Tongue (tissue), 2 donors: Measurements from ENCODE around the gene HDAC4. TPM values are rescaled to one million over a fixed set of nuclear protein-coding genes. Genes with fewer than 3 reads are reported as not detected.

Source experiments
- DNase-seq: peaks from one replicate; pipeline ENCODE4 v3.0.0-alpha.2; 2015
- total RNA-seq: library from RNA; depleted of rRNA; stranded (reverse); fragments of >200 nt; gene quantifications from one replicate; pipeline ENCODE4 v1.2.3, GENCODE V29; 2014

Gene HDAC4
- total RNA-seq, 1 donor from 2014 or later: 34.2 TPM

DNA sequence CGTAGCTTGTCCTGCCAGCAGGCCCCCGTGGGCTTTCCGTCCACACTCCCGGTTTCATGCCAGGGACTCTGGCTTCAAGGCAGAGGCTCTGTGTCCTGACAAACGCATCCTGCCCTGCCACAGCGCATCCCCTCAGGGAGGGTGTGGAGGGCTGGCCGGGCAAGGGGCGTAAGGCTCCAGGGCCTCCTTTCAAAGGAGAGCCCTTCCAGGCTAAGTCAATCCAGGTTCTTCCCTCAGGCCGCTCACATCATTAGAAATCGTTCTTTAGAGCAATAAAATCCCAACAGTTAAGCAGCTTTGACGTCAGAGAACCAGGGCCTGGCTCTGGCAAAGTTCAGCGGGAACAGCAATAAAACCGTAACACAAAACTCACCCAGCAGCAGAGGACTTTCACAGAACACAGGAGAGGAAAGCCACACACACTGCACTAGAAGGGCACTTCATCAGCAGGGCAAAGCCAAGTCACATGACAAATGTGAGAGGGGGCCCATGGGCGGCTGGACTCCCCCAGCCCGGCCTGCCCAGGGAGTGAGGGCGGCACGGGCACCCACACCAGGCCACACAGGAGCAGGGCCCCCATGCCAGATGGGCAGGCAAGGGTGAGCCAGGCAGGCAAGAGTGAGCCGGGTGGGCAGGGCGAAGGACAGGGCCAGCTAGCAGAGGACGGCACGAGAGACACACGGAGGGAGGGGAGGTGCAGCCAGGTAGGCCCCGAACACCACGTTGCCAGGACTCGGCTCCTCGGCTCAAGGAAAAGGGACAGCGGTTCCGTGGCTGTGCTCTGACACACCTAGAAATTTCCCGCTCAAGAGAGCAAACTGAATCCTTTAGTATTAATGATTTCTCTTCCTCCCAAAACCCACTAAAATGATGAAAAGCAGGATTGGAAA, 52.0 kb downstream of the HDAC4 start:
- DNase-seq: peak; percentile 21

DNA sequence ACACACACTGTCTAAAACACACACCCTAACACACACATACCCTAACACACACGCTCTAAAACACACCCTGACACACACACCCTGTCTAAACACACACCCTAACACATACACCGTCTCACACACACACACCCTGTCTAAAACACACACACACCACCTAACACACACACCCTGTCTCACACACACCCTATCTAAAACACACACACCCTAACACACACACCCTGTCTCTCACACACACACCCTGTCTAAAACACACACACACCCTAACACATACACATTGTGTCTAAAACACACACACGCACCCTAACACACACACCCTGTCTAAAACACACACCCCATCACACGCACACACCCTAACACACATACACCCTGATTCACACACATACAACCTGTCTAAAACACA, 54.1 kb downstream of the HDAC4 start:
- DNase-seq: no peak

DNA sequence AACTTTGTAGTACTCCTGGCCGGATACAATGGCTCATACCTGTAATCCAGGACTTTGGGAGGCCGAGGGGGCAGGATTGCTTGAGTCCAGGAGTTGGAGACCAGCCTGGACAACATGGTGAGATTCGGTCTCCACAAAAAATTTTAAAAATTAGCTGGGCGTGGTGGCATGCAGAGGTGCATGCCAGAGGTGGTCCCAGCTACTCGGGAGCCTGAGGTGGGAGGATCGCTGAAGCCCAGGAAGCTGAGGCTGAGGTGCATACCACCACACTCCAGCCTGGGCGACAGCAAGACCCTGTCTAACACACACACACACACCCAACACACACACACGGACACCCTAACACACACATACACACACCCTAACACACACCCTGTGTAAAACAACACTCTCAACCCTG, 55.6 kb downstream of the HDAC4 start:
- no peak for DNase-seq

DNA sequence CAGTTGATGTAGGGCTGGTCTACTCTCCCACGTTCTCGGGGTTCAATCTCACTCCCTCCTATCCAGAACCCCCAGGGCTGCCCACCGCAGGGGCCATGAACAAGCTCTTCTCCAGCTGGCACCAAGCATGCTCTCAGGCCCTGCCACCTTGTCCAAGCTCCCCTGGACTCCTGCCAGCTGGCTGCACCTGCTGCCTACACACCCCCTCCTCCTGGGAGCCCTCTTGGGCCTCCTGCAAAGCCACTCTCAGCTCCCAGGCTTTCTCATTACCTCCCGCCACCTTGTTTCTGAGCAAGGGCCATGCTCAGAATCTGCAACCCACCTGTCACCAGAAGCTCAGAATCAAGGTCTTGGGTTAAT, 56.0 kb downstream of the HDAC4 start:
- peak; percentile 45 for DNase-seq

DNA sequence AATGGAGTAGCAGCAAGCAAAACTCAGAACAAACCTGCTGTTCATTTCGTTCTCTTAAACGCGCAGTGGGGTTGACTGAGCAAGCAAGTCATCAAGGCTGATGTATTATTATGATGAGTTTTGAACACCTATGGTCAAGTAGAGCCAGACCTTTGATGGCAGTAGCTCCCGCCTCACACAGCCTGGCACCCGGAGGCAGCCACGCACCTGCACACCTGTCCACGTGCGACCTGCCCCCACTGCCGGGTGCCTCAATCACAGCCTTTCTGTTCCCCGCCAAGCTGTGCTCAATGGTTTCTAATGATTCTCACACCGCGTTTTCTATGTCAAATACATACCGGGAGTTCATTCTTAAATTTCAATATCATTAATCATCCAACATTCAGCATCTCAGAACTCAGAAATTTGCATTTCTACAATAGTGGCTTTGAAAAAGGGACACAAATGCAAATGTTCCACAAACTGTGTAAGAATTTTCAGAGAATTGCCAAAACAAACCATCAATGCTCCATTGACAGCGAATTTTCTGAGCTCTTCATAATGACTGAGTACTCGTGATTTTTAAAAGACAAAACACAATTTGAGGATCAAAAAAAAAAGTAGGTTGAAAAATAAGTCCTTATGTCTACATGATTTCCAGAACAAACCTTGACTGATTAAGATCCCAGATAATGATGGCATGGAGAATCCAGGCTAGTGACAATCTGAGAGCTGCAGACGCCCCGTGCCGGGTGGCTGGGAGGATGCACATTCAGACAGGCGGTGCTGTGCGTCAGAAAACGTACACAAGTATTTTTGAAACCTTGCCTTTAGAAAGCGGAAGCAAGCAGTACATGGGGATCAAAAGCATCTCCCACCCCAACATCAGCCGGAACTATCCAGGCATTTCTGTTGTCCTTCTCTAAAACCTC, 56.6 kb downstream of the HDAC4 start:
- no peak for DNase-seq

DNA sequence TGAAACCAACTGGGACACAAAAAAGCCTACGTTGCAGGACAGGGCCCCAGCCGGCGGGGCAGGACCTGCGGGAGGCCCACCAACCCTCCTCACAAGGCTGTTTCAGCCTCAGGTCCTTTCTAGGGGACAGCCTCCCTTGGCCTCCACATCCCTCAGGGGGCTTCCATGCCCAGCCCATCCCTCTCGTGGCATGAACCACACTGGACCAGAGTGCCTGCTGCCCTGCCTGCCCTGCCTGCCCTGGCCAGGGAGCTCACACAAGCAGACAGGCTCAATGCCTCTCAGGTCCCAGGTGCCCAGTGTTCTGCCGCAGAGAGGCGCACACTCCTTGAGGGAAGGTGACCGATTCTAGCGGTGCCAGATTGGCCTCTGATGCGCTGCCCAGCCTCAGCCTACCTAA, 57.4 kb downstream of the HDAC4 start:
- no peak for DNase-seq

DNA sequence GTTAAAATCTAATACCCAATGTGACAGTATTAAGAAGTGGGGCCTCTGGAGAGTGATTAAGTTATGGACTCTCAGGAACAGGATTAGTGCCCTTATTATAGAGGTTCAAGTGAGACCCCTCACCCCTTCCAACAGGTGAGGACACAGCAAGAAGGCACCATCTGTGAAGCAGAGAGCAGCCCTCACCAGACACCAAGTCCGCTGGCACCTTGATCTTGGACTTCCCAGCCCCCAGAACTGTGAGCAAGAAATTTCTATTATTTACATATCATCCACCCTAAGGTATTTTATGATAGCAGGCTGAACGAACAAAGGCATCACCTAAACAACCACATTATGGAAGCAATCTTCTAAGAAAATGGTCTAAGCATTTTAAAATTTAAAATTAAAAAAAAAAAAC, 59.0 kb downstream of the HDAC4 start:
- DNase-seq: no peak

DNA sequence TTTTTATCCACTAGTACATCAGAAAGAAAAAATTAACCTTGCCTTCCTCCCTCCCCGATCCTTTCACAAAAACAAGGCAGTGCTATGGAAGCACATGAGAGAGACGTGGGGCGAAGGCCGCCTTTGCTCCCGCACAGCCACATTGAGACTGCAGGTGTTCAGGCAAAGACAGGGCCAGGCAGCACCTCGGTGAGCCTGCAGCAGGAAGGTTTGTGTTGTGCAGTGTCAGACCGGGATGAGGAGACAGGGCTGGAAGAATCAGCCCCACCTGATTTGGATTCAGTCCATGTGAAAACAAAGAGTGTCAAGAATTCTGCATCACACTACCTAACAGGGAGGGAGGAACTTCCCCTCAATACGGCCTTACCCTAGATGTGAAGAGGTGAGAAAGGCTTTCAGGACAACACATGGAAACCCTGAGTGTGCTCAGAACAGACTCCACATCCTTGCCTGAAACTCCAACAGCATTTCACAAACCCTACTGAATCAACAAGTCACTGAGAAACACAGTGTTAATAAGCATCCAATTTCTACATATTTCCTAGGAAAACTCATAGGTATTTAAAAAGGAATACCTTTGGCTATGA, 59.6 kb downstream of the HDAC4 start:
- no peak for DNase-seq

DNA sequence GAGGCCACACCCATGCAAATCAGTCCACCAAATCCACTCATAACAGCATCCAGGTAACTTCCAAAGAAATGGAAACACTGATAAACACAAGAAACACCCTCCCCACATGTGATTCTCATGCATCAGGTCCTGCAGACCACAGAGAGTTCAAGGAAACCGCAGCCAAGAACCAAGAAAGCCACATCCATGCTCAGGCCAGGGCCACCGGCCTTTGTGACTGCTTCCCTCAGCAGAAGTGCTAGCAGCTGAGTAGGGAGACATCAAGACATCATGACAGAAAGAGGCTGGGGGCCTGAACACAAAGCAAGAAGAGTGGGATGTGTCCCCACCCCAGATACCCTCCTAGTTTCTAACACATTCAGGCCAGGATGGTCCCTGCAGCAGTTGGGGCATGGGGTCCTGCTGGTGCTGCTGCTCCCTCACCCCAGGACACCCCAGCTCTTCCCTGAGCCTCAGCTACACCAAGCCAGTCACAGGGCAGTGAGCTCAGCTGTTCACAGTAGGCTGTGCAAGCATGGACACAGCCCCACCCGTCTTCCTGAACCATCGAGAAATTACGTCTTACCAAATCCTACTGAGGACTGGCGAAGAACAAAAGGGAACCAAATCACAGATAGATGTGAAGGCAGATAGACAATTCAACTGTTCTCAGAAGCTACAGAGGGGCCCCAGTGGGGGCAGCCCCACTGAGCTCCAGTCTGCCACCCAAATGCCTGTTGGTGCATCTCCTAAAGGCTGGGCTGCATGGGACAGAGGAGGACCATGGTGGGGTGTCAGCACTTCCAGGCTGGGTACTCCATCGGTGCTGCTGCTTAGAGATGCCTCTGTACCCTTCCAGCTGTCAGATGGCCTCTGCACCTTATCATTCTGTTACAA, 60.9 kb downstream of the HDAC4 start:
- DNase-seq: no peak

DNA sequence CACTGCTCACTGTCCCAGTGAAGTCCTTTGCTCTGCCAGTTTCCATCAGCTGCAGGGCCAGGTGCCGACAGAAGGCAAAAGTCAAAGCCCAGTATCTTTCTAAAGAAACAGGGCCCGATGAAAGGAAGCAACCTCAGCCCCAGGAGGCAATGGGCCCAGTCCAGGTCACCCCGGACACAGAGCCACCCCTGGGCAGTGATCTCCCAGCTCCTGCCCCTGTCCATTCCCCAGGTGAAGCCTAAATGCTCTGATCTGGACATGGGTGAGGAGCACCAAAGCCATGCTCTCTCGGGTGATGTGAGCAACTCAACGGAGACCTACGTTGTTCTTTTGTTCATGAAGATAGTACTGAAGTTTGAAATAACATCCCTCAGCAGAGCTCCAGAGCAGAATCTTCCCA, 61.6 kb downstream of the HDAC4 start:
- DNase-seq: no peak

DNA sequence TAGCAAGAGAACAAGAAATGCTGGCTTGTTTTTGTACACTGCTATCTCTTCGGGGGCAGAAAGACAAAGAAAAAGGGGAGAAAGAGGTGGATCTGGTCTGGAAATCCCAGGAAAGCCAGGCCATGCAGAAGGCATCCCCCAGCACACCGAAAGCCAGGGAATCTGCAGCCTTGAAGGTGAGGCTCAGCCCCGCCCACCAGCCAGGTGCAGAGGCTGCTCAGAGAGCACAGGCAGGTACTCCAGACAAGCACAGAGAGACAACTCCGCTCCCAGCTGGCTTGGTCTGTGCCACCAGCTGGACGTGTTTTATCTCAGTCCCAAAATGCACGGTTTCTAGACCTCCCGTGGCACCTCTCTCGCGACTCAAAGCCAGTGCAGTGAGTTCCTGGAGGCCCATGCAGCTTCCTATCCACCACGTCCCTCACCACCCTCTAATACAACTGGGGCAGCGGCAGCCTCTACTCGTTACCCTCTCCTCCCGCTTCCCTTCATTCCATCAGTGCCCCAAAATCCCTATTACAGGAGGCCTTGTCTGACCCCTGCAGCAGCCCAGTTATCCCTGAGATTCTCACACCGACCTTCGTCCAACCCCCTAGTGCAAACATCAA, 62.8 kb downstream of the HDAC4 start:
- no peak for DNase-seq

DNA sequence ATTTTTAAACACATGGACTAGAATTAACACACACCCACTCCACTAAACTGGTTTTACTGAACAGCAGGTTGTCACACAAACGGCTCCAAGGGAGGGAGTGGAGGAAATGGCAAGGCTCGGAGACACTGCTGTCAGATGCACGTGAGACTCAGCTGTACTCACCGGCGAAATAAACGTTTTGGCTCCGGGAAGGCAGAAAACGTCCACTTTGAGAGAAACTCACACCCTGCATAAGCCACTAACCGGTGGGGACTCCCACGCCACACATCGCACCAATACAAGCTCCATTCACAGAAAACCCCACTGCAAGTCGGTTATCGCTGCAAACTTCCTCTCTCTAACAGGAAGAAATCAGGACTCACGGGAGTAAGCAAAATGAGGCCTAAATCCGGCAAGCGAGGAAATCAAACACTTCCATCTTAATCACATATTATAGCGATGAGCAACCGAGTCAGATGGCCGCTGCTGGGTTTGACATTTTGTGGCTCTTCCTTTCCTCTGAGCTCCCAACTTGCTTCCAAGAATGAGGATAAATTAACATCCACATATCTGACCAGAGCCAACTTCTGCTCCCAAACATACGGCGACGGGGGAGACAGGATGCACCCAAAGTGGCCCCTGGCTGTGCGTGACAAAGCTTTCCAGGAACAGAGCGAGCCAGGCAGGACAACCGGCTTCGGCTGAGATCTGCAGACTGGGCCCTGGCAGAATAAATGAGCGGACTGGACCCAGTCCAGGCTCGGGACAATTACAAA, 63.5 kb downstream of the HDAC4 start:
- no peak for DNase-seq

DNA sequence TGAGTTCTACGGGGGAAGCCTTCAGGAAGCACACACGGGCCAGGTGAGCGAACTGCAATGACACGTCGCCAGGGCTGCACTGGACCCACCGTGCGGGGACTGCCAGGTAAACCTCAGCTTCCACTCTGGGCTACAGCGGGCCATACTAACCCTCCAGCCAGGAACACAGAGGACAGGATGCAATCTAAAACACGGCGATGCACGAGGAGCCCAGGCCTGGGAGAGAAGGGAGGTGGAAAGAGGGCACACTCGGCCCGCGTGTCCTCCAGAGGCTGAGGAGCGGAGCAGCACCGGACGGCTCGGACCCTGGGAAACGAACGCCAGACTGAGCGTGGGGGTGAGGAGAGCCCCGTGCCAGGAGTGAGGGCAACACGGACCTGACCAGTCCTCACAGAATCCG, 69.3 kb downstream of the HDAC4 start:
- no peak for DNase-seq

DNA sequence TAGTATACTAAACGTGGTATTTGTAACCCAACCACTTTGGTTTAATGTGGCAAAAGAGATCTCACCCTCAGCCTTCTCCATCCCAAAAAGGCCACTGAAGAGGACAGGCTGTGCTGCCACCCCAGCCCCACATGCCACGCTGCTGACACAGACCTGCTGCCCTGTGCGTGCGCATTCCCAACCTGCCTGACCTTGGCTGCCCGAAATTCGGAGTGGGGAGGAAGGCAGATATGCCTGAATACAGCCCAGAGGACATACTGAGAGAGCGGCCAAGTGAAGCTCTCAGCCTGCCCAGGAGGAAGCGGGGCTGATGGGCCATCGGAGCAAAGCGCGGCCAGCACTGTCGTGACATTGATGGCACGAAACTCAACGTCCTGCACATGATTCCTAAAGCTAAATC, 70.0 kb downstream of the HDAC4 start:
- no peak for DNase-seq

DNA sequence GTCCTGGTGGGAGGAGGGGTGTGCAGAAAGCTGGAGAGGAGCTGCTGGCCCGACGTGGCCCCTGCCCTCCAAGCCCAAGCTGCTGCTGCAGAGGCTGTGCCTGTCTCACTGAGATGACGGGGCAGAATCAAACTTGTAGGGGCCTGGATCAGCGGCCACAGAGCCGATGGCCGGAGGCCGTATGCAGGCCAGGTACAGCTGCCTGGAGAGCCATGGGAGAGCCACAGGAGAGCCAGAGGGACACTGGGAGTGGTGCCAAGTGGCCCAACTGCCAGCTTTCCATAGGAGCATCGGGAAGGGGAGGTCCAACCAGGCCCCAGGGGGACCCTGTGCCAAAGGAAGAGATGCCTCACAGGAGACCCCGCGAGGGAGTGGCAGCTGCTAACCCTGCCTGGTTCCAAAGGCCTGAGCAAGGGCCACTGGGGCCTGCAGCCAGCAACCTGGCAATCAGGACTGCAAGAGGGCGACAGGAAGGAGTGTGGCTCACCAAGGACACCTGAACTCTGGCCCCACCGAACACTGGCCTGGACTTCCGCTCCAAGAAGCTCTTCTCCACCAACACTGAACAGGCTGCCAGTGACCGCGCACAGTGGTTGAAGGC, 70.7 kb downstream of the HDAC4 start:
- DNase-seq: no peak

DNA sequence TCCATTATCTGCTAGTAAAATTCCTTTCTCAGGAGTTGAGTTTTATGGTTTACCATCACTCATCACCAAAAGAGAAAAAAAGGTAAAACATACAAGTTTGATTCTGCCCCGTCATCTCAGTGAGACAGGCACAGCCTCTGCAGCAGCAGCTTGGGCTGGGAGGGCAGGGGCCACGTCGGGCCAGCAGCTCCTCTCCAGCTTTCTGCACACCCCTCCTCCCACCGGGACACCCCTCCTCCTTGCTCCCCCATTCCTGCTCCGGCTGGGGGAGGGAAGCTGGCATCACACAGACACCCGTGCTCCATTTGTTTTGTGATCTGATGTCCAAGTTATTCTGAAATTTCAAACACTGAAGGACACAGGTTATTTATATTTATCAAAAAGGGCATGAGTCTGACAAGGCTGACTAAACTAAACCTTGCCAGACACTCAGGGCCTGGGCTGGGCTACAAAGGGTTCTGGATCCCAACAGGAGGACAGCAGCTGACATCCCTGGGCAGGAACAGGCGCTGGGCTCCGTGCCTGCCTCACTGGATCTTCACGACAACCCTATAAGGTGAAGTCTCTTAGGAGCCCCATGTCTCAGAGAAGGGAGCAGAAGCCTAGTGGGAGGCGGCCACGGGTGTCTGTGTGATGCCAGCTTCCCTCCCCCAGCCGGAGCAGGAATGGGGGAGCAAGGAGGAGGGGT, 71.4 kb downstream of the HDAC4 start:
- DNase-seq: peak; percentile 46

DNA sequence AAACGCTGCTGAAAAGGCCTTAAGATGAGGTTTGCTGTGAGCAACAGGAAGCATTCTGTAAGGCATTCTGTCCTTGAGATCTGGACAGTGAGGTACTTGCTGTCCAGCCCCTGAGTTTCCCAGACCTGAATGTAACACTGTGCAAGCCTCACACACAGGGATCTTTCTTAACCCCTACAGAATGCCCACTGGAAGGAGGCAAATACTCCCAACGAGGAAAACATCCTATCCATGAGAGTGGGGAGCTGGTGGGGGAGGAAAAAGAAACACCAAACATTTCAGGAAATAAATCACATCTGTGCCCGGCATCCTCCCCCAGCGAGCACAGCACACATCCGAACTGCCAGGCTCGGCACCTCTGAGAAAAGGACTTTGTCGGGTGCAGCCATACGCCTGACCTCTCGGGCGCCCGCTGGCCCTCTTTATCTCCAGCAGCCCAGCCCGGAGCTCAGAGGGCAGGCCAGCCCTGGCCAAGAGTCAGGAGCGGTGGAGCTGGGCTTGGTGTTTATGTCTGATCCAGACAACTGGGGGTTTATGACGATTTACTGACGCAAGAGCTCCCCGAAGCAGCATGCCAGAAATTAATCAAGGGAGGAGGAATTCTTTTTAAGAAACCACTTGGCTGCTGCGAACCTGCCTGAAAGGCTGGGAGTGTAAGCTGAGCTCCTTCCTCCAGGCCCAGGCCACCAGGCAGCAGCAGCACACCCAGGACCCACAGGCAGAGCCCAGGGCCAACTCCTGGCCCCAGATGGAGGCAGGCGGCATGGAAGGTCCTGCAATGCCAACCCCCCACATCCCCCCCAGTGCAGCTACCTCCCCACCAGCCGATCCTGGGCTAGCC, 72.2 kb downstream of the HDAC4 start:
- peak; percentile 89 for DNase-seq

DNA sequence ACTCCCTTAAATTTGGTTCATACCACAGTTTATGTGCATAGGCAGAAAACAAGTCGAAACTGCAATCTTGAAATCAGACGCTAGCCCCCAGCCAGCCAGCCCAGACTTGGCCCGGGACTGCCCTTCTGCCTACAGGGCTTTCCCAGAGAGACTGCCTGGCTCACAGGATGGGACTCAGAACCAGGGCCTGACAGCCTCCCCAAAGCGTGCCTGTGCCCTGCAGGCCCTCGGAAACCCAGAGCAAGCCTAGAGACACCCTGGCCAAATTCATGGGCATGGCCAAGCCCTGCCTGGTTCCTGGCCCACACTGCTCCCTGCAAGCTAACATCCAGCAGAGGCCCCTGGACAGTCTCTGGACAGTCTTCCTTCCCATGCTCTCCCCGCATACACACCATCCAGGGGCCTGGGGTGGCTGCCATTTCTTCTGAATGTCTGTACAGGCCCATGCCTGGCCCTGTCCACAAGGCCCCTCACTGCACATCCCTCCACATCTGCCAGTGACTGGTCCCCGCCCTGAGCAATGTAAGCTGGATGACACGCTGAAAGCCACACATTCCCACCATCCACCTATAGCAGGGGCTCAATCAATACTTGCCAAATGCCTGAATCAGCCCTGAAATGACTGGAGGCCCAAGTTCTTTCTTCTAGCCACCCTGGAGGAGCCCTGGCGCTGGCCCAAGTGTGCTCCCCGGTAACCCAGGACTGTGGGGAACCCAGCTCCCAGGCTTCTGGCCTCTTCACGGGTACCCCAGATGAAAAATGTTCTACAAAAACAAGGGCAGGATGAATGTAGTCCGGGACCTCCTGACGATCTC, 73.1 kb downstream of the HDAC4 start:
- DNase-seq: no peak
